H1 (cell line): Measurements from ENCODE around the gene MYO1F. TPM values are rescaled to one million over a fixed set of nuclear protein-coding genes. Genes with fewer than 3 reads are reported as not detected.

ENCODE experiments used
- CBX5 ChIP-seq: fragments of 300-800, 300-1000 bp; sonication (generic); IDR thresholded peaks from 2 replicates; pipeline ENCODE4 v1.7.1; 2016; ENCODE audit warnings: antibody characterized with exemption, low read length, low read depth
- CREB1 ChIP-seq: IDR thresholded peaks from 2 replicates; pipeline ENCODE4 v1.6.1; 2012; ENCODE audit warnings: inconsistent platforms
- GTF2F1 ChIP-seq: IDR thresholded peaks from 2 replicates; pipeline ENCODE4 v1.6.1; 2012; ENCODE audit warnings: low read depth, low read length, improper control_type of control experiment, borderline replicate concordance
- HDAC6 ChIP-seq: IDR thresholded peaks from one replicate; pipeline ENCODE4 v1.7.1; 2012; ENCODE audit warnings: low read depth, mild to moderate bottlenecking, inconsistent platforms, low read length, moderate library complexity
- PHF8 ChIP-seq: fragments of 200-600 bp; sonication (generic); conservative IDR thresholded peaks from 2 replicates; pipeline ENCODE4 v1.7.1; 2012; ENCODE audit warnings: low read depth, mild to moderate bottlenecking, inconsistent platforms, low read length, moderate library complexity
- POU5F1 ChIP-seq: IDR thresholded peaks from 2 replicates; pipeline ENCODE4 v1.6.1; 2011; ENCODE audit warnings: low read depth, mild to moderate bottlenecking, low read length, moderate library complexity
- polyA plus RNA-seq, 7 experiments: library from polyadenylated mRNA; depleted of rRNA in 3 of 7; stranded (reverse) in 5 of 7; unstranded in 2 of 7; fragments of >200 nt in 5 of 7; fragments of 200-250 nt in 2 of 7; gene quantifications; 1 replicate in 5 of 7; 2 replicates in 1 of 7; 4 replicates in 1 of 7; pipeline versions ENCODE4 v1.2.1 to v1.2.3, GENCODE V29; 2011 to 2013; ENCODE audit warnings: missing spikeins in 2 of 7, mixed read lengths in 2 of 7
- total RNA-seq: library from RNA; stranded (reverse); fragmentation: NEBNext Ultra II Directional; extraction: Animal tissue kit (Norgen Biotek cat#: 25700); gene quantifications from 2 replicates; pipeline ENCODE4 v1.2.1, GENCODE V29; 2021

The MYO1F gene
- total and polyA plus RNA-seq, 2 of the 8 experiments (the other 6 are each of a cell fraction or from before 2014, with no cell fraction given): 1.4 to 4.6 TPM

- TF ChIP-seq PHF8 (no peak), POU5F1 (no peak), CREB1 (no peak), GTF2F1 (no peak), HDAC6 (no peak), CBX5 (no peak)
These were observed 8.0 kb downstream of the MYO1F start (continued) for GRCh38 chr19:8569066-8569771.
